GM23338 (cell line): Measurements from ENCODE around the gene ARL5C. TPM values are rescaled to one million over a fixed set of nuclear protein-coding genes. Genes with fewer than 3 reads are reported as not detected.
"Not testable (repeated sequence)": the region's sequence is repeated elsewhere in the genome, so short reads cannot be mapped to it uniquely, and the experiment has no call there.

Experiments used
- ATAC-seq: fragments of 200-7000 bp; cut with Tn5 transposase; 3 replicates; pipeline ENCODE4 v1.9.1; 2020
- DNase-seq: peaks from one replicate; pipeline ENCODE4 v3.0.0-alpha.2; 2015; ENCODE audit warnings: low spot score
- H2AFZ ChIP-seq: fragments of 200-600 bp; sonication (generic); 2 replicates; pipeline ENCODE4 v1.8.0; 2016; ENCODE audit warnings: antibody characterized with exemption, mild to moderate bottlenecking, moderate library complexity
- H3F3A ChIP-seq: fragments of 200-600 bp; sonication (generic); replicated peaks from 2 replicates; pipeline ENCODE4 v1.8.0; 2017; ENCODE audit warnings: antibody characterized with exemption, mixed run types, low read depth
- H3K27ac ChIP-seq: fragments of 200-600 bp; sonication (generic); 2 replicates; pipeline ENCODE4 v1.6.1; 2016; ENCODE audit warnings: low read depth
- H3K27me3 ChIP-seq: fragments of 200-600 bp; sonication (generic); 2 replicates; pipeline ENCODE4 v1.8.0; 2016; ENCODE audit warnings: mild to moderate bottlenecking, mixed run types, moderate library complexity; ENCODE audit not compliant: insufficient read depth
- H3K36me3 ChIP-seq: fragments of 200-600 bp; sonication (generic); 2 replicates; pipeline ENCODE4 v1.8.0; 2016; ENCODE audit warnings: mild to moderate bottlenecking; ENCODE audit not compliant: insufficient read depth
- H3K4me1 ChIP-seq: fragments of 200-600 bp; sonication (generic); 2 replicates; pipeline ENCODE4 v1.8.0; 2016; ENCODE audit warnings: mild to moderate bottlenecking, moderate library complexity; ENCODE audit not compliant: insufficient read depth
- H3K4me2 ChIP-seq: fragments of 200-600 bp; sonication (generic); 2 replicates; pipeline ENCODE4 v1.7.1; 2017; ENCODE audit warnings: mixed run types
- H3K4me3 ChIP-seq: fragments of 200-600 bp; sonication (generic); 2 replicates; pipeline ENCODE4 v1.6.1; 2016; ENCODE audit warnings: mixed run types
- H3K79me2 ChIP-seq: fragments of 200-600 bp; sonication (generic); replicated peaks from 2 replicates; pipeline ENCODE4 v1.8.0; 2017; ENCODE audit warnings: mild to moderate bottlenecking; ENCODE audit not compliant: insufficient read depth
- H3K9me2 ChIP-seq: fragments of 200-600 bp; sonication (generic); 2 replicates; pipeline ENCODE4 v1.8.0; 2017; ENCODE audit not compliant: insufficient read depth
- H4K20me1 ChIP-seq: fragments of 200-600 bp; sonication (generic); replicated peaks from 2 replicates; pipeline ENCODE4 v1.8.0; 2017; ENCODE audit warnings: mild to moderate bottlenecking; ENCODE audit not compliant: insufficient read depth
- H3K27ac Mint-ChIP-seq: 2 replicates; pipeline ENCODE4 v1.8.0; 2020; ENCODE audit warnings: inconsistent platforms, mild to moderate bottlenecking, moderate library complexity, mixed read lengths
- H3K27me3 Mint-ChIP-seq: 3 replicates; pipeline ENCODE4 v1.8.0; 2022; ENCODE audit warnings: low read depth, mild to moderate bottlenecking, moderate library complexity, mixed read lengths, inconsistent platforms; ENCODE audit not compliant: insufficient read depth, poor library complexity
- H3K36me3 Mint-ChIP-seq: 3 replicates; pipeline ENCODE4 v1.8.0; 2021; ENCODE audit warnings: low read depth, mild to moderate bottlenecking, inconsistent platforms, moderate library complexity, mixed read lengths
- H3K4me1 Mint-ChIP-seq: 3 replicates; pipeline ENCODE4 v1.8.0; 2020; ENCODE audit warnings: mild to moderate bottlenecking, inconsistent platforms, mixed read lengths
- H3K4me3 Mint-ChIP-seq: 3 replicates; pipeline ENCODE4 v1.8.0; 2021; ENCODE audit warnings: moderate library complexity, mild to moderate bottlenecking, inconsistent platforms, mixed read lengths
- H3K9me3 Mint-ChIP-seq: 3 replicates; pipeline ENCODE4 v1.8.0; 2020; ENCODE audit warnings: moderate library complexity, mild to moderate bottlenecking, inconsistent platforms, mixed read lengths
- CREB1 ChIP-seq: fragments of 250-450 bp; sonication (Bioruptor Pico); IDR thresholded peaks from 2 replicates; pipeline ENCODE4 v1.5.0; 2020; ENCODE audit warnings: low read depth, mild to moderate bottlenecking, moderate library complexity
- EZH2 ChIP-seq: fragments of 200-600 bp; sonication (generic); IDR thresholded peaks from one replicate; pipeline ENCODE4 v1.8.0; 2017; ENCODE audit warnings: antibody characterized with exemption, mild to moderate bottlenecking, low read depth; ENCODE audit not compliant: unreplicated experiment
- NANOG ChIP-seq: IDR thresholded peaks from 2 replicates; pipeline ENCODE4 v1.6.1; 2016; ENCODE audit warnings: antibody characterized with exemption, borderline replicate concordance
- STAT1 ChIP-seq: IDR thresholded peaks from one replicate; pipeline ENCODE4 v1.6.1; 2016; ENCODE audit warnings: antibody characterized with exemption; ENCODE audit not compliant: unreplicated experiment
- ZNF114 ChIP-seq: fragments of 250-450 bp; sonication (Bioruptor Pico); IDR thresholded peaks from 2 replicates; pipeline ENCODE4 v1.5.0; 2020; ENCODE audit warnings: mild to moderate bottlenecking, moderate library complexity
- ZNF331 ChIP-seq: fragments of 250-450 bp; sonication (Bioruptor Pico); IDR thresholded peaks from 2 replicates; pipeline ENCODE4 v1.5.0; 2020; ENCODE audit warnings: low read depth, mild to moderate bottlenecking, moderate library complexity
- polyA plus RNA-seq: library from polyadenylated mRNA; unstranded; fragments of >200 nt; fragmentation: Nextera tagmentation; extraction: Ambion mirVana; gene quantifications from 2 replicates; pipeline ENCODE4 v1.2.1, GENCODE V29; 2016
- total RNA-seq: library from RNA; depleted of rRNA; stranded (reverse); fragments of >200 nt; shearing (Covaris generic); gene quantifications from 2 replicates; pipeline ENCODE4 v1.2.3, GENCODE V29; 2014
- TF ChIP-seq, protein P1 (sequence below): IDR thresholded peaks from 2 replicates; pipeline ENCODE4 v1.6.1; 2016; ENCODE audit warnings: antibody characterized with exemption
- TF ChIP-seq, protein P2 (sequence below): fragments of 250-450 bp; sonication (Bioruptor Pico); IDR thresholded peaks from 2 replicates; pipeline ENCODE4 v1.5.0; 2020; ENCODE audit warnings: mild to moderate bottlenecking, moderate library complexity
- TF ChIP-seq, protein P3 (sequence below), 2 experiments: fragments of 200-600 bp in 1 of 2; sonication (generic) in 1 of 2; conservative IDR thresholded peaks; 2 replicates each; pipeline versions ENCODE4 v1.5.1 to v1.6.1; 2016 to 2017; ENCODE audit warnings: antibody characterized with exemption in 2 of 2, low read depth in 2 of 2, mild to moderate bottlenecking in 2 of 2, moderate library complexity in 1 of 2
- TF ChIP-seq, protein P4 (sequence below): IDR thresholded peaks from one replicate; pipeline ENCODE4 v1.6.1; 2018; ENCODE audit warnings: antibody characterized with exemption; ENCODE audit not compliant: unreplicated experiment

Gene ARL5C
- total and polyA plus RNA-seq, 2 experiments from 2014 or later, result not detected

DNA sequence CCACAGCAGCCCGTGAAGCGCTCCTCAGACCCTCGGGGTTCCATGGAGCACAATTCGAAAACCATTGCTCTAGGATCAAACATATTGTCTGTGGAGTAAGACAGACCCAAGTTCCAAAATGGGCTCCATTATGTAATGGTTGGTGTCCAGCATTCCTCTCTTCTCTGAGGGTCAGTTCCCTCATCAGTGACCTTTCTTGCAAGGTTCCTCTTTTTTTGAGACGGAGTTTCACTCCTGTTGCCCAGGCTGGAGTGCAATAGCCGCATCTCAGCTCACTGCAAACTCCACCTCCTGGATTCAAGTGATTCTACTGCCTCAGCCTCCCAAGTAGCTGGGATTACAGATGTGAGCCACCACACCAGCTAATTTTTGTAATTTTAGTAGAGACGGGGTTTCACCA, 43.0 kb downstream of the ARL5C start:
- Histone ChIP-seq H2AFZ (0 out of 2 replicates have a peak overlapping the region, but pooled peaks have one; percentile 23), H3K36me3 (no peaks in the 10 kb centered on the region), H3K9me2 (no peaks in the 10 kb centered on the region), H4K20me1 (no peaks in the 10 kb centered on the region), H3K4me2 (no peak overlapping the region), H3F3A (no peaks in the 10 kb centered on the region), H3K79me2 (no peaks in the 10 kb centered on the region), H3K27me3 (no peaks in the 10 kb centered on the region), H3K4me1 (no peaks in the 10 kb centered on the region), H3K4me3 (no peak overlapping the region), H3K27ac (no peak overlapping the region)
- H3K4me1 Mint-ChIP-seq, result no peaks in the 10 kb centered on the region
- no peak for ATAC-seq
- no peak overlapping the region for H3K4me3 Mint-ChIP-seq
- no peaks in the 10 kb centered on the region for H3K36me3 Mint-ChIP-seq
- TF ChIP-seq, protein P1, sequence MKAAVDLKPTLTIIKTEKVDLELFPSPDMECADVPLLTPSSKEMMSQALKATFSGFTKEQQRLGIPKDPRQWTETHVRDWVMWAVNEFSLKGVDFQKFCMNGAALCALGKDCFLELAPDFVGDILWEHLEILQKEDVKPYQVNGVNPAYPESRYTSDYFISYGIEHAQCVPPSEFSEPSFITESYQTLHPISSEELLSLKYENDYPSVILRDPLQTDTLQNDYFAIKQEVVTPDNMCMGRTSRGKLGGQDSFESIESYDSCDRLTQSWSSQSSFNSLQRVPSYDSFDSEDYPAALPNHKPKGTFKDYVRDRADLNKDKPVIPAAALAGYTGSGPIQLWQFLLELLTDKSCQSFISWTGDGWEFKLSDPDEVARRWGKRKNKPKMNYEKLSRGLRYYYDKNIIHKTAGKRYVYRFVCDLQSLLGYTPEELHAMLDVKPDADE, result no peak
- TF ChIP-seq STAT1 (no peak), CREB1 (no peak), NANOG (no peak), EZH2 (no peak), ZNF331 (no peak), ZNF114 (no peak)
- TF ChIP-seq, protein P2, sequence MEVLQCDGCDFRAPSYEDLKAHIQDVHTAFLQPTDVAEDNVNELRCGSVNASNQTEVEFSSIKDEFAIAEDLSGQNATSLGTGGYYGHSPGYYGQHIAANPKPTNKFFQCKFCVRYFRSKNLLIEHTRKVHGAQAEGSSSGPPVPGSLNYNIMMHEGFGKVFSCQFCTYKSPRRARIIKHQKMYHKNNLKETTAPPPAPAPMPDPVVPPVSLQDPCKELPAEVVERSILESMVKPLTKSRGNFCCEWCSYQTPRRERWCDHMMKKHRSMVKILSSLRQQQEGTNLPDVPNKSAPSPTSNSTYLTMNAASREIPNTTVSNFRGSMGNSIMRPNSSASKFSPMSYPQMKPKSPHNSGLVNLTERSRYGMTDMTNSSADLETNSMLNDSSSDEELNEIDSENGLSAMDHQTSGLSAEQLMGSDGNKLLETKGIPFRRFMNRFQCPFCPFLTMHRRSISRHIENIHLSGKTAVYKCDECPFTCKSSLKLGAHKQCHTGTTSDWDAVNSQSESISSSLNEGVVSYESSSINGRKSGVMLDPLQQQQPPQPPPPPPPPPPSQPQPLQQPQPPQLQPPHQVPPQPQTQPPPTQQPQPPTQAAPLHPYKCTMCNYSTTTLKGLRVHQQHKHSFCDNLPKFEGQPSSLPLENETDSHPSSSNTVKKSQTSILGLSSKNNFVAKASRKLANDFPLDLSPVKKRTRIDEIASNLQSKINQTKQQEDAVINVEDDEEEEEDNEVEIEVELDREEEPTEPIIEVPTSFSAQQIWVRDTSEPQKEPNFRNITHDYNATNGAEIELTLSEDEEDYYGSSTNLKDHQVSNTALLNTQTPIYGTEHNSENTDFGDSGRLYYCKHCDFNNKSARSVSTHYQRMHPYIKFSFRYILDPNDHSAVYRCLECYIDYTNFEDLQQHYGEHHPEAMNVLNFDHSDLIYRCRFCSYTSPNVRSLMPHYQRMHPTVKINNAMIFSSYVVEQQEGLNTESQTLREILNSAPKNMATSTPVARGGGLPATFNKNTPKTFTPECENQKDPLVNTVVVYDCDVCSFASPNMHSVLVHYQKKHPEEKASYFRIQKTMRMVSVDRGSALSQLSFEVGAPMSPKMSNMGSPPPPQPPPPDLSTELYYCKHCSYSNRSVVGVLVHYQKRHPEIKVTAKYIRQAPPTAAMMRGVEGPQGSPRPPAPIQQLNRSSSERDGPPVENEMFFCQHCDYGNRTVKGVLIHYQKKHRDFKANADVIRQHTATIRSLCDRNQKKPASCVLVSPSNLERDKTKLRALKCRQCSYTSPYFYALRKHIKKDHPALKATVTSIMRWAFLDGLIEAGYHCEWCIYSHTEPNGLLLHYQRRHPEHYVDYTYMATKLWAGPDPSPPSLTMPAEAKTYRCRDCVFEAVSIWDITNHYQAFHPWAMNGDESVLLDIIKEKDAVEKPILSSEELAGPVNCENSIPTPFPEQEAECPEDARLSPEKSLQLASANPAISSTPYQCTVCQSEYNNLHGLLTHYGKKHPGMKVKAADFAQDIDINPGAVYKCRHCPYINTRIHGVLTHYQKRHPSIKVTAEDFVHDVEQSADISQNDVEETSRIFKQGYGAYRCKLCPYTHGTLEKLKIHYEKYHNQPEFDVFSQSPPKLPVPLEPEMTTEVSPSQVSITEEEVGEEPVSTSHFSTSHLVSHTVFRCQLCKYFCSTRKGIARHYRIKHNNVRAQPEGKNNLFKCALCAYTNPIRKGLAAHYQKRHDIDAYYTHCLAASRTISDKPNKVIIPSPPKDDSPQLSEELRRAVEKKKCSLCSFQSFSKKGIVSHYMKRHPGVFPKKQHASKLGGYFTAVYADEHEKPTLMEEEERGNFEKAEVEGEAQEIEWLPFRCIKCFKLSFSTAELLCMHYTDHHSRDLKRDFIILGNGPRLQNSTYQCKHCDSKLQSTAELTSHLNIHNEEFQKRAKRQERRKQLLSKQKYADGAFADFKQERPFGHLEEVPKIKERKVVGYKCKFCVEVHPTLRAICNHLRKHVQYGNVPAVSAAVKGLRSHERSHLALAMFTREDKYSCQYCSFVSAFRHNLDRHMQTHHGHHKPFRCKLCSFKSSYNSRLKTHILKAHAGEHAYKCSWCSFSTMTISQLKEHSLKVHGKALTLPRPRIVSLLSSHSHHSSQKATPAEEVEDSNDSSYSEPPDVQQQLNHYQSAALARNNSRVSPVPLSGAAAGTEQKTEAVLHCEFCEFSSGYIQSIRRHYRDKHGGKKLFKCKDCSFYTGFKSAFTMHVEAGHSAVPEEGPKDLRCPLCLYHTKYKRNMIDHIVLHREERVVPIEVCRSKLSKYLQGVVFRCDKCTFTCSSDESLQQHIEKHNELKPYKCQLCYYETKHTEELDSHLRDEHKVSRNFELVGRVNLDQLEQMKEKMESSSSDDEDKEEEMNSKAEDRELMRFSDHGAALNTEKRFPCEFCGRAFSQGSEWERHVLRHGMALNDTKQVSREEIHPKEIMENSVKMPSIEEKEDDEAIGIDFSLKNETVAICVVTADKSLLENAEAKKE, result no peak
- TF ChIP-seq, protein P3, sequence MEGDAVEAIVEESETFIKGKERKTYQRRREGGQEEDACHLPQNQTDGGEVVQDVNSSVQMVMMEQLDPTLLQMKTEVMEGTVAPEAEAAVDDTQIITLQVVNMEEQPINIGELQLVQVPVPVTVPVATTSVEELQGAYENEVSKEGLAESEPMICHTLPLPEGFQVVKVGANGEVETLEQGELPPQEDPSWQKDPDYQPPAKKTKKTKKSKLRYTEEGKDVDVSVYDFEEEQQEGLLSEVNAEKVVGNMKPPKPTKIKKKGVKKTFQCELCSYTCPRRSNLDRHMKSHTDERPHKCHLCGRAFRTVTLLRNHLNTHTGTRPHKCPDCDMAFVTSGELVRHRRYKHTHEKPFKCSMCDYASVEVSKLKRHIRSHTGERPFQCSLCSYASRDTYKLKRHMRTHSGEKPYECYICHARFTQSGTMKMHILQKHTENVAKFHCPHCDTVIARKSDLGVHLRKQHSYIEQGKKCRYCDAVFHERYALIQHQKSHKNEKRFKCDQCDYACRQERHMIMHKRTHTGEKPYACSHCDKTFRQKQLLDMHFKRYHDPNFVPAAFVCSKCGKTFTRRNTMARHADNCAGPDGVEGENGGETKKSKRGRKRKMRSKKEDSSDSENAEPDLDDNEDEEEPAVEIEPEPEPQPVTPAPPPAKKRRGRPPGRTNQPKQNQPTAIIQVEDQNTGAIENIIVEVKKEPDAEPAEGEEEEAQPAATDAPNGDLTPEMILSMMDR (conservative IDR thresholded peaks at IDR 0.05; ENCODE audit: low read depth in 2 of 2), result no peak
- TF ChIP-seq, protein P4, sequence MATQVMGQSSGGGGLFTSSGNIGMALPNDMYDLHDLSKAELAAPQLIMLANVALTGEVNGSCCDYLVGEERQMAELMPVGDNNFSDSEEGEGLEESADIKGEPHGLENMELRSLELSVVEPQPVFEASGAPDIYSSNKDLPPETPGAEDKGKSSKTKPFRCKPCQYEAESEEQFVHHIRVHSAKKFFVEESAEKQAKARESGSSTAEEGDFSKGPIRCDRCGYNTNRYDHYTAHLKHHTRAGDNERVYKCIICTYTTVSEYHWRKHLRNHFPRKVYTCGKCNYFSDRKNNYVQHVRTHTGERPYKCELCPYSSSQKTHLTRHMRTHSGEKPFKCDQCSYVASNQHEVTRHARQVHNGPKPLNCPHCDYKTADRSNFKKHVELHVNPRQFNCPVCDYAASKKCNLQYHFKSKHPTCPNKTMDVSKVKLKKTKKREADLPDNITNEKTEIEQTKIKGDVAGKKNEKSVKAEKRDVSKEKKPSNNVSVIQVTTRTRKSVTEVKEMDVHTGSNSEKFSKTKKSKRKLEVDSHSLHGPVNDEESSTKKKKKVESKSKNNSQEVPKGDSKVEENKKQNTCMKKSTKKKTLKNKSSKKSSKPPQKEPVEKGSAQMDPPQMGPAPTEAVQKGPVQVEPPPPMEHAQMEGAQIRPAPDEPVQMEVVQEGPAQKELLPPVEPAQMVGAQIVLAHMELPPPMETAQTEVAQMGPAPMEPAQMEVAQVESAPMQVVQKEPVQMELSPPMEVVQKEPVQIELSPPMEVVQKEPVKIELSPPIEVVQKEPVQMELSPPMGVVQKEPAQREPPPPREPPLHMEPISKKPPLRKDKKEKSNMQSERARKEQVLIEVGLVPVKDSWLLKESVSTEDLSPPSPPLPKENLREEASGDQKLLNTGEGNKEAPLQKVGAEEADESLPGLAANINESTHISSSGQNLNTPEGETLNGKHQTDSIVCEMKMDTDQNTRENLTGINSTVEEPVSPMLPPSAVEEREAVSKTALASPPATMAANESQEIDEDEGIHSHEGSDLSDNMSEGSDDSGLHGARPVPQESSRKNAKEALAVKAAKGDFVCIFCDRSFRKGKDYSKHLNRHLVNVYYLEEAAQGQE, result no peak
- DNase-seq, result no peak
- no peak overlapping the region for H3K27ac Mint-ChIP-seq
- H3K27me3 Mint-ChIP-seq, result peaks cover 8% of the 10 kb centered on the region
- H3K9me3 Mint-ChIP-seq, result no peaks in the 10 kb centered on the region

DNA sequence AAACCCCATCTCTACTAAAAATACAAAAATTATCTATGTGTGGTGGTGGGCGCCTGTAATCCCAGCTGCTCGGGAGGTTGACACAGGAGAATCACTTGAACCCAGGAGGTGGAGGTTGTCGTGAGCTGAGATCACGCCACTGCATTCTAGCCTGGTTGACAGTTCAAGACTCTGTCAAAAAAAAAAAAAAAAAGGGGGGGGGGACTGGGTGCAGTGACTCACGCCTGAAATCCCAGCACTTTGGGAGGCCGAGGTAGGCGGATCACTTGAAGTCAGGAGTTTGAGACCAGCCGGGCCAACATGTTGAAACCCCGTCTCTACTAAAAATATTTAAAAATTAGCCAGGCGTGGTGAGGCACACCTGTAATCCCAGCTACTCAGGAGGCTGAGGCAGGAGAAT, 44.0 kb downstream of the ARL5C start:
- not testable (repeated sequence) for H3K4me3 Mint-ChIP-seq, H3K9me3 Mint-ChIP-seq, H3K4me3 ChIP-seq, H4K20me1 ChIP-seq, H2AFZ ChIP-seq, H3K4me1 ChIP-seq, H3K27ac Mint-ChIP-seq, H3K27me3 ChIP-seq, H3K36me3 Mint-ChIP-seq, H3K36me3 ChIP-seq, H3F3A ChIP-seq, H3K27me3 Mint-ChIP-seq, ATAC-seq, DNase-seq, H3K79me2 ChIP-seq, H3K27ac ChIP-seq, H3K4me2 ChIP-seq, H3K4me1 Mint-ChIP-seq, H3K9me2 ChIP-seq
